A549 (cell line): Measurements from ENCODE around the gene FKBP11. TPM values are rescaled to one million over a fixed set of nuclear protein-coding genes. Genes with fewer than 3 reads are reported as not detected.
"Not testable (repeated sequence)": the region's sequence is repeated elsewhere in the genome, so short reads cannot be mapped to it uniquely, and the experiment has no call there.

ENCODE experiments used
- ATAC-seq, 2 experiments: fragments of 200-7000 bp in 1 of 2; fragments of >200 bp in 1 of 2; cut with Nextera tagmentation in 1 of 2; cut with Tn5 transposase in 1 of 2; 3 replicates each; pipeline versions ENCODE4 v1.8.0 to v1.9.1; 2018 to 2020; ENCODE audit warnings: mild to moderate bottlenecking in 1 of 2, moderate library complexity in 1 of 2
- CTCF ChIA-PET: fragments of 300-600 bp; sonication (Branson Sonifier 250); formaldehyde crosslinking; extraction: SDS; loops from one replicate; lab custom pipeline; 2021; ENCODE audit warnings: antibody characterized with exemption, inconsistent platforms; lab: Yijun Ruan, JAX
- POLR2A ChIA-PET: fragments of 350-600 bp; formaldehyde crosslinking; extraction: SDS; loops from one replicate; lab custom pipeline; 2021; ENCODE audit warnings: antibody characterized with exemption, inconsistent platforms; lab: Yijun Ruan, JAX
- DNase-seq, 2 experiments: peaks; one replicate each; pipeline versions ENCODE4 v3.0.0 to v3.0.0-alpha.2; 2011 to 2016; ENCODE audit warnings: low read depth in 1 of 2, low spot score in 1 of 2
- FAIRE-seq: peaks from 2 replicates; lab custom pipeline; 2011; peaks lifted over from hg19 to GRCh38; lab: Jason Lieb, UNC
- H3K27ac ChIP-seq, 2 experiments: fragments of >200 bp; sonication (Bioruptor Twin); formaldehyde crosslinking; 3 replicates each; pipeline ENCODE4 v1.5.1; 2016 to 2017
- H3K4me1 ChIP-seq: fragments of >200 bp; sonication (Bioruptor Twin); formaldehyde crosslinking; 3 replicates; pipeline ENCODE4 v1.6.1; 2016
- H3K4me2 ChIP-seq: fragments of >200 bp; sonication (Bioruptor Twin); formaldehyde crosslinking; 3 replicates; pipeline ENCODE4 v1.6.1; 2016
- H3K4me3 ChIP-seq: fragments of >200 bp; sonication (Bioruptor Twin); formaldehyde crosslinking; 3 replicates; pipeline ENCODE4 v1.5.1; 2016
- H3K9me3 ChIP-seq: fragments of >200 bp; sonication (Bioruptor Twin); formaldehyde crosslinking; 3 replicates; pipeline ENCODE4 v1.6.1; 2016
- BHLHE40 ChIP-seq: IDR thresholded peaks from 2 replicates; pipeline ENCODE4 v1.6.1; 2012; ENCODE audit warnings: low read depth, low read length, inconsistent platforms
- CHD4 ChIP-seq: fragments of 200-600 bp; sonication (generic); IDR thresholded peaks from 2 replicates; pipeline ENCODE4 v1.6.1; 2016; ENCODE audit warnings: antibody characterized with exemption, mild to moderate bottlenecking, borderline replicate concordance
- EHF ChIP-seq: fragments of 250-450 bp; sonication (Bioruptor Pico); IDR thresholded peaks from 2 replicates; pipeline ENCODE4 v1.5.0; 2020; ENCODE audit warnings: mild to moderate bottlenecking
- FOSL2 ChIP-seq, 2 experiments: fragments of 450-650 bp in 1 of 2; fragments of >200 bp in 1 of 2; sonication (Bioruptor Twin) in 1 of 2; formaldehyde crosslinking; IDR thresholded peaks; 2 replicates each; pipeline versions ENCODE4 v1.5.0 to v1.6.1; 2016 to 2020; ENCODE audit warnings: mild to moderate bottlenecking in 1 of 2, moderate library complexity in 1 of 2
- FOXS1 ChIP-seq: fragments of 250-450 bp; sonication (Bioruptor Pico); IDR thresholded peaks from 2 replicates; pipeline ENCODE4 v1.5.0; 2020; ENCODE audit warnings: mild to moderate bottlenecking, moderate library complexity
- GATA3 ChIP-seq: IDR thresholded peaks from 2 replicates; pipeline ENCODE4 v1.6.1; 2012; ENCODE audit warnings: borderline replicate concordance
- HEYL ChIP-seq: fragments of 250-450 bp; sonication (Bioruptor Pico); IDR thresholded peaks from 2 replicates; pipeline ENCODE4 v1.8.0; 2021; ENCODE audit warnings: mild to moderate bottlenecking, moderate library complexity
- JUNB ChIP-seq: fragments of >200 bp; sonication (Bioruptor Twin); formaldehyde crosslinking; IDR thresholded peaks from 2 replicates; pipeline ENCODE4 v1.6.1; 2016
- KDM5A ChIP-seq: fragments of 200-600 bp; sonication (generic); IDR thresholded peaks from 2 replicates; pipeline ENCODE4 v1.6.1; 2016; ENCODE audit warnings: antibody characterized with exemption, mild to moderate bottlenecking
- PHF8 ChIP-seq: fragments of 200-600 bp; sonication (generic); IDR thresholded peaks from 2 replicates; pipeline ENCODE4 v1.6.1; 2016; ENCODE audit warnings: low read depth, mild to moderate bottlenecking, antibody characterized with exemption, moderate library complexity, borderline replicate concordance
- POLR2AphosphoS2 ChIP-seq: conservative IDR thresholded peaks from 2 replicates; pipeline ENCODE4 v1.6.1; 2012; ENCODE audit warnings: low read length, improper control_type of control experiment, inconsistent platforms
- RARB ChIP-seq: fragments of 250-450 bp; sonication (Bioruptor Pico); IDR thresholded peaks from 2 replicates; pipeline ENCODE4 v1.8.0; 2021; ENCODE audit warnings: mild to moderate bottlenecking, moderate library complexity
- RCOR1 ChIP-seq: fragments of 150-350 bp; IDR thresholded peaks from 2 replicates; pipeline ENCODE4 v1.6.1; 2014; ENCODE audit warnings: antibody characterized with exemption, low read length, low read depth
- SMC3 ChIP-seq: fragments of >200 bp; sonication (Bioruptor Twin); formaldehyde crosslinking; IDR thresholded peaks from 3 replicates; pipeline ENCODE4 v1.6.1; 2018; ENCODE audit warnings: inconsistent platforms
- ZC3H11A ChIP-seq: fragments of 450-650 bp; IDR thresholded peaks from 2 replicates; pipeline ENCODE4 v1.6.1; 2014; ENCODE audit warnings: antibody characterized with exemption, mild to moderate bottlenecking
- ZFP36 ChIP-seq: fragments of 450-650 bp; IDR thresholded peaks from 2 replicates; pipeline ENCODE4 v1.6.1; 2014; ENCODE audit warnings: borderline replicate concordance; ENCODE audit not compliant: partially characterized antibody
- ZNF302 ChIP-seq: fragments of 250-450 bp; sonication (Bioruptor Pico); IDR thresholded peaks from 2 replicates; pipeline ENCODE4 v1.9.0; 2021; ENCODE audit warnings: inconsistent platforms, mild to moderate bottlenecking, moderate library complexity
- ZSCAN20 ChIP-seq: fragments of 250-450 bp; sonication (Bioruptor Pico); IDR thresholded peaks from 2 replicates; pipeline ENCODE4 v1.8.0; 2022; ENCODE audit warnings: mild to moderate bottlenecking, moderate library complexity
- WGBS: methylation state at CpG from one replicate; pipeline ENCODE4 v1.1.6; 2017; ENCODE audit errors: missing lambda C conversion rate; 5-methylcytosine and 5-hydroxymethylcytosine counted together
- polyA plus RNA-seq, 4 experiments: library from polyadenylated mRNA; depleted of rRNA in 3 of 4; stranded (reverse); fragments of >200 nt; fragmentation: RNase III in 1 of 4; extraction: RNeasy Plus Mini Kit Qiagen cat#74134 plus additional on column Dnase treatment in 1 of 4; gene quantifications; 2 replicates in 3 of 4; 3 replicates in 1 of 4; pipeline ENCODE4 v1.2.3, GENCODE V29; 2011 to 2017
- TF ChIP-seq, protein P1 (sequence below): IDR thresholded peaks from 2 replicates; pipeline ENCODE4 v1.6.1; 2012
- TF ChIP-seq, protein P2 (sequence below): fragments of >200 bp; sonication (Bioruptor Twin); formaldehyde crosslinking; IDR thresholded peaks from 3 replicates; pipeline ENCODE4 v1.6.1; 2016
- TF ChIP-seq, protein P3 (sequence below): IDR thresholded peaks from 2 replicates; pipeline ENCODE4 v1.6.1; 2012; ENCODE audit warnings: low read depth, borderline replicate concordance
- TF ChIP-seq, protein P4 (sequence below): fragments of 450-650 bp; IDR thresholded peaks from 2 replicates; pipeline ENCODE4 v1.6.1; 2014; ENCODE audit warnings: antibody characterized with exemption

FKBP11 gene
- polyA plus RNA-seq, 2 of the 4 experiments (the other 2 are of a cell fraction), result 41.2 to 50.9 TPM

DNA sequence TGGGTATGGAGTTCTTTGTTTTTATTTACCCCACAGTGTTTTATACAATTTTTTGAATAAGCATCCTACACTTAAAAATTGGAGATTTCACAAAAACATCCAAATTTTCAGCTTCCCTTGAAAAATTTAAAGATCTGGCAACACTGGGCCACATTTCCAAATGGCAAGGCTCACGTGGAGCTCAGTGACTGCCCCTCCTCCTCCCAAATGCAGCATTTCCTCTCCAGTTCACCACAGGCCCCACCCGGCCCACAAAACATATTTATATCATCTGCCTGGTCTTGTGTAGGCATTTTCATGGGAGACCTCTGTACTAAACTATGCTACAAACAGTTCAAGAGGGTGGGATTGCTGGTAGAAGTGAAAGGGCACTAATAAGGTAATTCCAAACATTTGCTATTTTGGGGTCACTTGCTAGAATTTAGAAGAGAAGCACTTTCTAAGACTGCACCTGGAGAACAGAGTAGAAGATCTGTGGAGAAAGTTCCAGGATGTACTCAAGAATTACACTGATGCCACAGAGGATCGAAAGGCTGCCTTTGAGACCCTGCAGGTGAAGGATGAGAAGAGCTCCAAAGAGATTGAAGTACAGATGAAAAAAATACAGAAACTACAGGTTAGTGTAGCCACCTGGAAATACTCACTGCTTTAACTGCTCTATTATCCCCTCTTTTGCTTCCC lies 7.3 kb downstream of the FKBP11 start:
- H3K9me3 ChIP-seq, result no peaks in the 10 kb centered on the region
- WGBS, result 84% methylated on average over 3 of the region's 3 CpGs
- H3K4me1 ChIP-seq, result no peaks in the 10 kb centered on the region
- ATAC-seq (no peak), FAIRE-seq (no peak), DNase-seq (no peak)
- H3K4me2 ChIP-seq, result no peak overlapping the region
- H3K27ac ChIP-seq, result no peak overlapping the region
- TF ChIP-seq, protein P1, sequence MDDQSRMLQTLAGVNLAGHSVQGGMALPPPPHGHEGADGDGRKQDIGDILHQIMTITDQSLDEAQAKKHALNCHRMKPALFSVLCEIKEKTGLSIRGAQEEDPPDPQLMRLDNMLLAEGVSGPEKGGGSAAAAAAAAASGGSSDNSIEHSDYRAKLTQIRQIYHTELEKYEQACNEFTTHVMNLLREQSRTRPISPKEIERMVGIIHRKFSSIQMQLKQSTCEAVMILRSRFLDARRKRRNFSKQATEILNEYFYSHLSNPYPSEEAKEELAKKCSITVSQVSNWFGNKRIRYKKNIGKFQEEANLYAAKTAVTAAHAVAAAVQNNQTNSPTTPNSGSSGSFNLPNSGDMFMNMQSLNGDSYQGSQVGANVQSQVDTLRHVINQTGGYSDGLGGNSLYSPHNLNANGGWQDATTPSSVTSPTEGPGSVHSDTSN, result no peak
- TF ChIP-seq CHD4 (no peak), ZNF302 (CRISPR knock-in tag) (no peak), RARB (no peak), EHF (CRISPR knock-in tag) (no peak), KDM5A (no peak), ZSCAN20 (no peak), SMC3 (no peak), JUNB (no peak), ZFP36 (no peak), PHF8 (no peak), POLR2AphosphoS2 (no peak), HEYL (no peak), FOXS1 (no peak), FOSL2 (IDR thresholded peaks at IDR 0.05) (no peak), FOSL2 (CRISPR knock-in tag; IDR thresholded peaks at IDR 0.05) (no peak), BHLHE40 (no peak), RCOR1 (no peak)
- TF ChIP-seq, protein P2, sequence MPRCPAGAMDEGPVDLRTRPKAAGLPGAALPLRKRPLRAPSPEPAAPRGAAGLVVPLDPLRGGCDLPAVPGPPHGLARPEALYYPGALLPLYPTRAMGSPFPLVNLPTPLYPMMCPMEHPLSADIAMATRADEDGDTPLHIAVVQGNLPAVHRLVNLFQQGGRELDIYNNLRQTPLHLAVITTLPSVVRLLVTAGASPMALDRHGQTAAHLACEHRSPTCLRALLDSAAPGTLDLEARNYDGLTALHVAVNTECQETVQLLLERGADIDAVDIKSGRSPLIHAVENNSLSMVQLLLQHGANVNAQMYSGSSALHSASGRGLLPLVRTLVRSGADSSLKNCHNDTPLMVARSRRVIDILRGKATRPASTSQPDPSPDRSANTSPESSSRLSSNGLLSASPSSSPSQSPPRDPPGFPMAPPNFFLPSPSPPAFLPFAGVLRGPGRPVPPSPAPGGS, result no peak
- TF ChIP-seq, protein P3, sequence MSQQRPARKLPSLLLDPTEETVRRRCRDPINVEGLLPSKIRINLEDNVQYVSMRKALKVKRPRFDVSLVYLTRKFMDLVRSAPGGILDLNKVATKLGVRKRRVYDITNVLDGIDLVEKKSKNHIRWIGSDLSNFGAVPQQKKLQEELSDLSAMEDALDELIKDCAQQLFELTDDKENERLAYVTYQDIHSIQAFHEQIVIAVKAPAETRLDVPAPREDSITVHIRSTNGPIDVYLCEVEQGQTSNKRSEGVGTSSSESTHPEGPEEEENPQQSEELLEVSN, result no peak
- TF ChIP-seq, protein P4, sequence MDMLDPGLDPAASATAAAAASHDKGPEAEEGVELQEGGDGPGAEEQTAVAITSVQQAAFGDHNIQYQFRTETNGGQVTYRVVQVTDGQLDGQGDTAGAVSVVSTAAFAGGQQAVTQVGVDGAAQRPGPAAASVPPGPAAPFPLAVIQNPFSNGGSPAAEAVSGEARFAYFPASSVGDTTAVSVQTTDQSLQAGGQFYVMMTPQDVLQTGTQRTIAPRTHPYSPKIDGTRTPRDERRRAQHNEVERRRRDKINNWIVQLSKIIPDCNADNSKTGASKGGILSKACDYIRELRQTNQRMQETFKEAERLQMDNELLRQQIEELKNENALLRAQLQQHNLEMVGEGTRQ, result no peak
- POLR2A ChIA-PET, result no interaction called here
- H3K4me3 ChIP-seq, result no peak overlapping the region
- CTCF ChIA-PET, result interaction anchor here (0.9 to 4.1 kb wide), 5 partner anchors 15 to 70 kb away, joined by 3 to 19 read pairs (median 8); partner anchors contain the start of gene WNT1

DNA sequence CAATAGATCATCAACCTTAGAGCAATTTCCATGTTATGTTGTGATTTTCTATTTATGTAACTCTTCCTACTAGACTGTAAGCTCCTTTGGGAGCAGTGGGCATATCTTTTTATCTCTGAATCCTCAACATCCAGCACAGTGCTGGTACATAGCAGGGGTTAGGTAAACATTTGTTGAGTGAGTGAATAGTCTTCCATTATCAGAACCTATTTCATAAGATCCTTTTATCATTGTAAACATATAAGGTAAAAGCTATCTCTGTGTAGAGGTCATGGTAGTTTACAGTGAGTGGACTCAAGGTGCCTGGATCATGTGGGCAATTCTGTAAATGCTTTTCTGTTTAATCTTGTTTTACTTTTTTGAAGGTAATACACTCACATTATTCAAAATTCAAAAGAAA lies 15.1 kb downstream of the FKBP11 start:
- CTCF ChIA-PET, result interaction anchor here (0.6 to 8.2 kb wide), 9 partner anchors 13 to 56 kb away, joined by 3 to 60 read pairs (median 9); partner anchors contain the start of gene FKBP11
- TF ChIP-seq GATA3, result peak; percentile 61
- no peak for TF ChIP-seq ZC3H11A
- ATAC-seq (peak in 1 of 2 experiments; percentile 72; a peak in 3 of 6 replicates), DNase-seq (peak in 1 of 2 experiments; percentile 46), FAIRE-seq (no peak)
- POLR2A ChIA-PET, result interaction anchor here (0.6 kb wide), 1 partner anchor 44 kb away, joined by 3 read pairs; no protein-coding TSS in a partner anchor
- H3K27ac ChIP-seq, result no peak overlapping the region
- peak overlapping the region; percentile 24 for H3K4me2 ChIP-seq
- no peak overlapping the region for H3K4me3 ChIP-seq
- H3K9me3 ChIP-seq, result no peaks in the 10 kb centered on the region
- H3K4me1 ChIP-seq, result peaks cover 22% of the 10 kb centered on the region

DNA sequence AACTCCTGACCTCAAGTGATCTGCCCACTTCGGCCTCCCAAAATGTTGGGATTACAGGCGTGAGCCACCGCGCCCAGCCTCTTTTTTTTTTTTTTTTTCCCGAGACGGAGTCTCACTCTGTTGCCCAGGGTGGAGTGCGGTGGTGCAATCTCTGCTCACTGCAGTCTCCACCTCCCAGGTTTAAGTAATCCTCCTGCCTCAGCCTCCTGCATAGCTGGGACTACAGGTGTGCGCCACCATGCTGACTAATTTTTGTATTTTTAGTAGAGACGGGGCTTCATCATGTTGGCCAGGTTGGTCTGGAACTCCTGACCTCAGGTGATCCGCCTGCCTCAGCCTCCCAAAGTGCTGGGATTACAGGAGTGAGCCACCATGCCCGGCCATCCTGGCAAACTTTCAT lies 15.6 kb downstream of the FKBP11 start:
- Histone ChIP-seq H3K4me1 (peaks cover 22% of the 10 kb centered on the region), H3K4me2 (peak overlapping the region; percentile 24)
- WGBS, result 85% methylated on average over 11 of the region's 11 CpGs
- not testable (repeated sequence) for DNase-seq, H3K27ac ChIP-seq, H3K9me3 ChIP-seq, FAIRE-seq, H3K4me3 ChIP-seq, ATAC-seq
- CTCF ChIA-PET, result interaction anchor here (0.6 to 8.2 kb wide), 8 partner anchors 13 to 56 kb away, joined by 5 to 60 read pairs (median 9); partner anchors contain the start of gene FKBP11
- POLR2A ChIA-PET, result interaction anchor here (0.6 kb wide), 1 partner anchor 44 kb away, joined by 3 read pairs; no protein-coding TSS in a partner anchor
